BJ (cell line): ENCODE data around the gene TMEM14A. TPM values are rescaled to one million over a fixed set of nuclear protein-coding genes. Genes with fewer than 3 reads are reported as not detected.

Source experiments
- CTCF ChIA-PET: fragments of 350-600 bp; formaldehyde crosslinking; extraction: SDS; loops from one replicate; lab custom pipeline; 2021; ENCODE audit warnings: antibody characterized with exemption, inconsistent platforms; lab: Yijun Ruan, JAX
- POLR2A ChIA-PET: fragments of 300-600 bp; sonication (Branson Sonifier 250); formaldehyde crosslinking; extraction: SDS; loops from one replicate; lab custom pipeline; 2021; ENCODE audit warnings: antibody characterized with exemption; lab: Charles Lee
- DNase-seq: peaks from one replicate; pipeline ENCODE4 v3.0.0-alpha.2; 2011; ENCODE audit warnings: low read depth
- H3K27me3 ChIP-seq: 2 replicates; pipeline ENCODE4 v1.6.0; 2011; ENCODE audit warnings: low read length; ENCODE audit not compliant: control insufficient read depth, insufficient read depth
- H3K36me3 ChIP-seq: 2 replicates; pipeline ENCODE4 v1.5.1; 2011; ENCODE audit warnings: low read length; ENCODE audit not compliant: control insufficient read depth, insufficient read depth
- H3K4me3 ChIP-seq: 2 replicates; pipeline ENCODE4 v1.5.1; 2011; ENCODE audit warnings: low read depth, mild to moderate bottlenecking, control low read depth, low read length
- CTCF ChIP-seq: IDR thresholded peaks from 2 replicates; pipeline ENCODE4 v1.5.1; 2011; ENCODE audit warnings: low read depth, mild to moderate bottlenecking, control low read depth, inconsistent platforms, low read length, moderate library complexity; ENCODE audit not compliant: insufficient read depth
- polyA plus RNA-seq: library from polyadenylated mRNA; depleted of rRNA; stranded (reverse); fragments of >200 nt; gene quantifications from 2 replicates; pipeline ENCODE4 v1.2.3, GENCODE V29; 2011; rRNA removed
- small RNA-seq: library from RNA; depleted of rRNA; stranded (forward); fragments of <200 nt; gene quantifications from one replicate; pipeline ENCODE3, GENCODE V24; 2012; ENCODE audit warnings: low replicate concordance, low read depth; ENCODE audit not compliant: insufficient read length

The TMEM14A gene
- polyA plus RNA-seq, 1 experiment = 20.4 TPM

- Histone ChIP-seq H3K4me3 (no peak overlapping the region), H3K36me3 (no peaks in the 10 kb centered on the region), H3K27me3 (no peaks in the 10 kb centered on the region)
- DNase-seq = no peak
- ChIA-PET POLR2A (no interaction called here), CTCF (no interaction called here)
- TF ChIP-seq CTCF = no peak
Measured at GRCh38 chr6:52736145-52736544, 65.2 kb downstream of the TMEM14A start.

Small RNAs within 50 kb of the gene (small RNA-seq; reads per million reads assigned to genes)
- not detected for gene AL109918.2

Other genes with a start within 250 kb of the TMEM14A start
- gene TRAM2, start 94.1 kb upstream of the TMEM14A start, polyA plus RNA-seq = 134 and 146 TPM in 2 replicates
- gene GSTA2, start 92.4 kb downstream of the TMEM14A start, polyA plus RNA-seq = not detected in 2 replicates
- 0.20 TPM in 1 of 2 replicates, not detected in the other for gene GSTA1, start 132.7 kb downstream of the TMEM14A start, polyA plus RNA-seq
- gene GSTA5, start 169.7 kb downstream of the TMEM14A start, polyA plus RNA-seq = not detected in 2 replicates
- gene GSTA3, start 238.6 kb downstream of the TMEM14A start, polyA plus RNA-seq = not detected in 2 replicates